H1 (cell line): ENCODE measurements around the gene RAD18. TPM values are rescaled to one million over a fixed set of nuclear protein-coding genes. Genes with fewer than 3 reads are reported as not detected.

Experiments used
- CTCF ChIA-PET: fragments of 300-600 bp; sonication (Branson Sonifier 250); formaldehyde crosslinking; loops from one replicate; lab custom pipeline; 2021; ENCODE audit not compliant: partially characterized antibody; lab: Charles Lee
- POLR2A ChIA-PET: fragments of 300-600 bp; sonication (Branson Sonifier 250); formaldehyde crosslinking; loops from one replicate; lab custom pipeline; 2021; ENCODE audit warnings: inconsistent platforms; ENCODE audit not compliant: partially characterized antibody; lab: Charles Lee
- DNase-seq, 2 experiments: peaks; one replicate each; pipeline versions ENCODE4 v3.0.0 to v3.0.0-alpha.2; 2010 to 2022; ENCODE audit warnings: low spot score in 2 of 2, low read depth in 1 of 2, mixed read lengths in 1 of 2
- FAIRE-seq: peaks from 2 replicates; lab custom pipeline; 2011; peaks lifted over from hg19 to GRCh38; lab: Jason Lieb, UNC
- H2AFZ ChIP-seq: 2 replicates; pipeline ENCODE4 v1.8.1; 2012; ENCODE audit warnings: low read length, inconsistent platforms
- H2AK5ac ChIP-seq: 2 replicates; pipeline ENCODE4 v1.6.1; 2013; ENCODE audit warnings: low read depth, low read length
- H2BK120ac ChIP-seq: replicated peaks from 2 replicates; pipeline ENCODE3; 2013; ENCODE audit warnings: low read depth, low read length, inconsistent platforms
- H2BK12ac ChIP-seq: 2 replicates; pipeline ENCODE4 v1.6.1; 2013; ENCODE audit warnings: low read depth, low read length
- H2BK15ac ChIP-seq: 2 replicates; pipeline ENCODE4 v1.6.1; 2013; ENCODE audit warnings: low read length
- H2BK20ac ChIP-seq: 2 replicates; pipeline ENCODE4 v1.6.1; 2013; ENCODE audit warnings: low read length
- H2BK5ac ChIP-seq: 2 replicates; pipeline ENCODE4 v1.6.1; 2013; ENCODE audit warnings: low read depth, low read length
- H3K14ac ChIP-seq: 2 replicates; pipeline ENCODE4 v1.6.1; 2013; ENCODE audit warnings: inconsistent platforms; ENCODE audit not compliant: insufficient read length
- H3K18ac ChIP-seq: 2 replicates; pipeline ENCODE4 v1.6.1; 2013; ENCODE audit warnings: low read length; ENCODE audit errors: extremely low read depth
- H3K23ac ChIP-seq: 2 replicates; pipeline ENCODE4 v1.6.1; 2013; ENCODE audit warnings: inconsistent platforms; ENCODE audit not compliant: insufficient read length
- H3K23me2 ChIP-seq: 2 replicates; pipeline ENCODE4 v1.6.1; 2013; ENCODE audit warnings: low read depth, low read length
- H3K27ac ChIP-seq: 2 replicates; pipeline ENCODE4 v1.6.1; 2011; ENCODE audit warnings: low read depth, low read length, inconsistent platforms
- H3K27me3 ChIP-seq, 4 experiments: replicated peaks in 1 of 4; 1 replicate in 1 of 4; 2 replicates in 3 of 4; pipeline versions ENCODE4 v1.6.1 to v1.8.1; 2011 to 2013; ENCODE audit warnings: low read length in 3 of 4, mild to moderate bottlenecking in 3 of 4, inconsistent platforms in 2 of 4, mixed read lengths in 2 of 4, moderate library complexity in 1 of 4; ENCODE audit not compliant: control insufficient read depth in 3 of 4, insufficient read depth in 3 of 4; ENCODE audit errors: extremely low read depth in 1 of 4
- H3K36me3 ChIP-seq, 4 experiments: 2 replicates each; pipeline versions ENCODE4 v1.6.1 to v1.8.1; 2011 to 2013; ENCODE audit warnings: mild to moderate bottlenecking in 4 of 4, low read length in 3 of 4, moderate library complexity in 2 of 4, control low read depth in 1 of 4, inconsistent platforms in 1 of 4; ENCODE audit not compliant: insufficient read depth in 4 of 4, control insufficient read depth in 2 of 4
- H3K4ac ChIP-seq: replicated peaks from 2 replicates; pipeline ENCODE3; 2013; ENCODE audit warnings: low read length, low read depth, mixed read lengths, inconsistent platforms; ENCODE audit not compliant: insufficient read length
- H3K4me1 ChIP-seq, 4 experiments: replicated peaks in 1 of 4; 1 replicate in 1 of 4; 2 replicates in 3 of 4; pipeline versions ENCODE4 v1.6.1 to v1.8.1; 2011 to 2013; ENCODE audit warnings: low read length in 3 of 4, inconsistent platforms in 2 of 4, mixed read lengths in 1 of 4; ENCODE audit not compliant: insufficient read depth in 4 of 4, control insufficient read depth in 3 of 4
- H3K4me2 ChIP-seq, 2 experiments: 2 replicates each; pipeline versions ENCODE4 v1.6.1 to v1.8.1; 2011 to 2013; ENCODE audit warnings: low read depth in 2 of 2, low read length in 2 of 2, control low read depth in 1 of 2, inconsistent platforms in 1 of 2, mild to moderate bottlenecking in 1 of 2; ENCODE audit not compliant: insufficient read depth in 1 of 2
- H3K4me3 ChIP-seq, 4 experiments: fragments of 200-600, 300-600 bp in 1 of 4; sonication (generic), shearing (Covaris generic), sonication (Bioruptor Twin) in 1 of 4; 2 replicates each; pipeline versions ENCODE4 v1.5.1 to v1.8.1; 2011 to 2016; ENCODE audit warnings: low read length in 4 of 4, low read depth in 3 of 4, control low read depth in 2 of 4, inconsistent platforms in 2 of 4, mild to moderate bottlenecking in 2 of 4, mixed read lengths in 1 of 4, moderate library complexity in 1 of 4; ENCODE audit not compliant: insufficient read depth in 2 of 4; ENCODE audit errors: extremely low read depth in 1 of 4
- H3K56ac ChIP-seq: replicated peaks from 2 replicates; pipeline ENCODE3; 2013; ENCODE audit warnings: low read depth, mild to moderate bottlenecking, mixed read lengths, low read length, inconsistent platforms; ENCODE audit not compliant: insufficient read length
- H3K79me1 ChIP-seq: 2 replicates; pipeline ENCODE4 v1.6.1; 2013; ENCODE audit warnings: low read depth, low read length, control low read depth
- H3K79me2 ChIP-seq, 2 experiments: 2 replicates each; pipeline versions ENCODE4 v1.6.1 to v1.8.1; 2012 to 2013; ENCODE audit warnings: low read length in 2 of 2, mild to moderate bottlenecking in 2 of 2, inconsistent platforms in 1 of 2; ENCODE audit not compliant: insufficient read depth in 2 of 2, control insufficient read depth in 1 of 2
- H3K9ac ChIP-seq, 4 experiments: replicated peaks in 1 of 4; 1 replicate in 1 of 4; 2 replicates in 3 of 4; pipeline versions ENCODE4 v1.6.1 to v1.8.1; 2011 to 2013; ENCODE audit warnings: low read depth in 3 of 4, low read length in 3 of 4, control low read depth in 2 of 4, mild to moderate bottlenecking in 2 of 4, moderate library complexity in 2 of 4, inconsistent platforms in 1 of 4; ENCODE audit errors: extremely low read depth in 1 of 4
- H3K9me3 ChIP-seq, 2 experiments: 2 replicates each; pipeline versions ENCODE4 v1.6.1 to v1.8.1; 2012 to 2013; ENCODE audit warnings: mild to moderate bottlenecking in 2 of 2, moderate library complexity in 2 of 2, control low read depth in 1 of 2, inconsistent platforms in 1 of 2, low read depth in 1 of 2, low read length in 1 of 2, mixed read lengths in 1 of 2; ENCODE audit not compliant: insufficient read depth in 2 of 2
- H4K20me1 ChIP-seq, 2 experiments: replicated peaks in 1 of 2; 2 replicates each; pipeline versions ENCODE3 to v1.8.1; 2011 to 2013; ENCODE audit warnings: inconsistent platforms in 2 of 2, low read length in 2 of 2, mild to moderate bottlenecking in 1 of 2; ENCODE audit not compliant: insufficient read depth in 2 of 2, control insufficient read depth in 1 of 2
- H4K5ac ChIP-seq: 2 replicates; pipeline ENCODE4 v1.6.1; 2013; ENCODE audit warnings: low read length, low read depth, mixed read lengths, inconsistent platforms; ENCODE audit not compliant: insufficient read length
- H4K8ac ChIP-seq: 2 replicates; pipeline ENCODE4 v1.8.0; 2013; ENCODE audit warnings: mild to moderate bottlenecking, moderate library complexity, low read length, inconsistent platforms; ENCODE audit not compliant: insufficient read depth; ENCODE audit errors: extremely low read depth
- H4K91ac ChIP-seq: replicated peaks from 2 replicates; pipeline ENCODE3; 2013; ENCODE audit warnings: low read length, mixed read lengths, inconsistent platforms; ENCODE audit not compliant: insufficient read length
- BCL11A ChIP-seq, 2 experiments: IDR thresholded peaks; one replicate each; pipeline ENCODE4 v1.6.1; 2011; ENCODE audit warnings: low read depth in 2 of 2, low read length in 2 of 2, mild to moderate bottlenecking in 2 of 2
- CHD1 ChIP-seq: IDR thresholded peaks from 2 replicates; pipeline ENCODE4 v1.6.1; 2012; ENCODE audit warnings: low read depth, low read length, improper control_type of control experiment
- JUND ChIP-seq: IDR thresholded peaks from 2 replicates; pipeline ENCODE4 v1.6.1; 2011; ENCODE audit warnings: mild to moderate bottlenecking, improper control_type of control experiment, low read length
- RFX5 ChIP-seq: IDR thresholded peaks from 2 replicates; pipeline ENCODE4 v1.6.1; 2011; ENCODE audit warnings: low read depth, low read length, improper control_type of control experiment, borderline replicate concordance
- WGBS, 2 experiments: shearing (Covaris generic) in 1 of 2; methylation state at CpG; one replicate each; pipeline versions ENCODE4 v1.1.6 to v1.1.7; 2013 to 2015; ENCODE audit warnings: low lambda C conversion rate in 2 of 2, mixed read lengths in 2 of 2, inconsistent platforms in 1 of 2, low coverage in 1 of 2, missing lambda C conversion rate in 1 of 2; ENCODE audit not compliant: insufficient replicate concordance in 2 of 2, insufficient coverage in 1 of 2, insufficient read length in 1 of 2; ENCODE audit errors: extremely low coverage in 1 of 2, missing lambda C conversion rate in 1 of 2; 5-methylcytosine and 5-hydroxymethylcytosine counted together
- polyA plus RNA-seq, 7 experiments: library from polyadenylated mRNA; depleted of rRNA in 3 of 7; stranded (reverse) in 5 of 7; unstranded in 2 of 7; fragments of >200 nt in 5 of 7; fragments of 200-250 nt in 2 of 7; gene quantifications; 1 replicate in 5 of 7; 2 replicates in 1 of 7; 4 replicates in 1 of 7; pipeline versions ENCODE4 v1.2.1 to v1.2.3, GENCODE V29; 2011 to 2013; ENCODE audit warnings: missing spikeins in 2 of 7, mixed read lengths in 2 of 7
- total RNA-seq: library from RNA; stranded (reverse); fragmentation: NEBNext Ultra II Directional; extraction: Animal tissue kit (Norgen Biotek cat#: 25700); gene quantifications from 2 replicates; pipeline ENCODE4 v1.2.1, GENCODE V29; 2021

The RAD18 gene
- total and polyA plus RNA-seq, 2 of the 8 experiments (the other 6 are each of a cell fraction or from before 2014, with no cell fraction given), result 13.0 to 23.2 TPM

- WGBS, 2 experiments, result 73% methylated on average over 4 of the region's 4 CpGs; no CpG with 5 or more reads in 1 of the 2 experiments
- CTCF ChIA-PET, result interaction anchor here (1.1 kb wide), 1 partner anchor 9 kb away, joined by 4 read pairs; no protein-coding TSS in a partner anchor
Measured at GRCh38 chr3:8929860-8930259, 33.4 kb downstream of the RAD18 start.

More at GRCh38 chr3:8929860-8930259, 33.4 kb downstream of the RAD18 start:
- H3K56ac ChIP-seq, result no peak overlapping the region
- POLR2A ChIA-PET, result no interaction called here
- no peaks in the 10 kb centered on the region for H3K23me2 ChIP-seq
- H2BK20ac ChIP-seq, result no peak overlapping the region
- H3K4ac ChIP-seq, result no peak overlapping the region
- no peaks in the 10 kb centered on the region for H3K27me3 ChIP-seq
- no peak overlapping the region for H4K5ac ChIP-seq
- no peak overlapping the region for H2BK15ac ChIP-seq
- peaks cover 0 to 3% of the 10 kb centered on the region in 2 experiments for H4K20me1 ChIP-seq
- no peaks in the 10 kb centered on the region for H3K9me3 ChIP-seq
- TF ChIP-seq BCL11A (IDR thresholded peaks at IDR 0.05; ENCODE audit: low read depth in 2 of 2, low read length in 2 of 2), result no peak
- no peak for TF ChIP-seq RFX5
- no peak for TF ChIP-seq JUND
- TF ChIP-seq CHD1, result no peak
- TF ChIP-seq, all 59 proteins: peak for 0
- Histone ChIP-seq H2AFZ (no peak overlapping the region), H2AK5ac (no peak overlapping the region), H3K36me3 (peaks cover 0 to 2% (median 0%) of the 10 kb centered on the region in 4 experiments; a peak in 2 of 8 replicates), H4K91ac (no peak overlapping the region), H4K8ac (no peak overlapping the region), H2BK120ac (no peak overlapping the region), H3K79me1 (no peaks in the 10 kb centered on the region), H3K9ac (no peak overlapping the region), H3K4me2 (no peak overlapping the region), H3K14ac (no peak overlapping the region), H2BK12ac (no peak overlapping the region), H3K4me1 (no peaks in the 10 kb centered on the region), H3K27ac (no peak overlapping the region), H2BK5ac (no peak overlapping the region), H3K18ac (no peak overlapping the region), H3K23ac (no peak overlapping the region), H3K79me2 (no peaks in the 10 kb centered on the region), H3K4me3 (no peak overlapping the region)
- DNase-seq (no peak), FAIRE-seq (no peak)
